ENCODE measurements around the gene PRR29. TPM values are rescaled to one million over a fixed set of nuclear protein-coding genes. Genes with fewer than 3 reads are reported as not detected.

PRR29 gene
- polyA plus RNA-seq, 2 donors = 0.07 to 0.22 TPM

DNA sequence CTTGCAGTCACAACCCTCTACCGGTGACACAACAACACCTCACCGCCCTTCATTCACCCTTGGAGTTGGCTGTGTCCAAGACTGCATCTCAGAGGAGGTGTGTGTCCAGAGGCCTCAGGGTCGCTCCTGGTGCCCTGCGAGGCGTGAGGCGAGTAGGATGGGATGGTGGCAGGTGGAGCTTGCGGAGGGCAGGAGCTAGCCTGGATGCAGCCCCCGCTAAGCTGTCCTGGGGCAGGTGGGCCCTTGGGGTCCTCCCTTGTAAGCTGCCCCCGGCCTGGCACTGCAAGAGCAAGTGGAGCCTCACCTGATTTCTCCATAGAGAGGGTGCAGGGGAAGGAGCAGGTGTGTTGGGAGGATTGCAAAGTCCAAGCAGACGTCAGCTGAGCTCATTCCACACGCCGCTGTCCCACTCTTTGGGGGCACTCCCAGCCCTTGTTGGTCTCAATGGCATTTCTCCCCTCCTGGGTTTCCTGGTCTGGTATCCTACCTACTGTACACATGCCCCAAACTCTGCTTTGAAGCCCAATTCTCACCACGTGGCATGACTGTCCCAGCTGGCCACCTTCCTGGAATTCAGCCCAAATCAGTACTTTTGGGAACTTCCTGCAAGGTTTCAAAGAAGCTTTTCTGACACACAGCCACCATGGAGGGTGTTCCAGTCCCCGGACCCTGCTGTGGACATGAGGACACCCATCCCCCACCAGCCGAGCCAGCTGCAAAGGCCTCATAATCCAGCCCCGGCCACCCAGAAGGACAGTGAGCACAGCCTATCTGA is 40.4 kb downstream of the PRR29 start:
- Histone ChIP-seq H3K36me3 (ENCODE audit: control insufficient read depth in 2 of 2, insufficient read depth in 2 of 2, low read length in 1 of 2) (peaks cover 3 to 21% of the 10 kb centered on the region in 2 donors), H3K4me3 (ENCODE audit: low read depth in 1 of 2, low read length in 2 of 2) (no peak overlapping the region), H3K4me1 (ENCODE audit: control insufficient read depth in 2 of 2, insufficient read depth in 2 of 2, low read length in 1 of 2) (no peaks in the 10 kb centered on the region), H3K27me3 (ENCODE audit: control insufficient read depth in 1 of 2, insufficient read depth in 2 of 2, low read length in 2 of 2) (no peaks in the 10 kb centered on the region), H3K9me3 (ENCODE audit: control insufficient read depth in 2 of 2, insufficient read depth in 1 of 2, low read depth in 1 of 2, low read length in 1 of 2) (no peaks in the 10 kb centered on the region), H3K27ac (ENCODE audit: low read depth in 2 of 2, low read length in 1 of 2) (no peak overlapping the region)
- 85 to 89% methylated on average over 16 of the region's 16 CpGs for WGBS, 2 donors

DNA sequence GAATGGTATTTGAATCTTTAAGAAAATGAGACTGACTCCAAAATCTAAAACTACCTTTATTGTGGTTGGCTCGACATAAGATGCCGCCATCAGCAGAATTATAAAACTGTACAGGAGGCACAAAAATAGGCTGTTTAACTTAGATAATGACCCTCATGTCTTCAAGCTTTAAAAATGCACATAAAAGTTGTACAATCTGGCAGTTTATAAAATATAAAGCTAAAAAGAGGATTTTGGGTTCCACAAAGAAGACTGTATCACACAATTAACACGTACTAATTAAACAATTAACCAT is 40.9 kb downstream of the PRR29 start:
- Histone ChIP-seq H3K4me1 (ENCODE audit: control insufficient read depth in 2 of 2, insufficient read depth in 2 of 2, low read length in 1 of 2) (no peaks in the 10 kb centered on the region), H3K36me3 (ENCODE audit: control insufficient read depth in 2 of 2, insufficient read depth in 2 of 2, low read length in 1 of 2) (peaks cover 8 to 26% of the 10 kb centered on the region in 2 donors)
- WGBS, 2 donors = 91 to 94% methylated on average over 3 of the region's 3 CpGs

DNA sequence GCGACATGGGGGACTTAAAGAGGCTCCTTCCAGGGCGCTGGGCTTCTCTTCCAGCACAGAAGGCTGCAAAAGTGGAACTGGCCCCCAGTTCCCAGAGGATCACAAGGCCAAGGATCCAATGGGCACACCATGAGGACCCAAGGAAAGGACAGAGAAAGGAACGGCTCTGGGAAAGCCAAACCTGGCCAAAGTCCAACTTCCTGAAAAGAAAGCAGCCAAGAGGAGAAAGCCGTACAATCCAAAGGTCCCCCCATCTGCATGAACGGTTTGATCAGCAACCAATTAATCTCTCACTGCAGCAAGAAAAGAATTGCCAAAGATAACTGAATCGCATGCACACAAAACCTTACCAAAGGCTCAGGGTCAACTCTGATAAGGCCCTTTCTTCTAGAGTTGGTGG is 42.1 kb downstream of the PRR29 start:
- no peaks in the 10 kb centered on the region for H3K4me1 ChIP-seq (ENCODE audit: control insufficient read depth in 2 of 2, insufficient read depth in 2 of 2, low read length in 1 of 2)
- H3K4me3 ChIP-seq (ENCODE audit: low read depth in 1 of 2, low read length in 2 of 2) = no peak overlapping the region
- H3K27me3 ChIP-seq (ENCODE audit: control insufficient read depth in 1 of 2, insufficient read depth in 2 of 2, low read length in 2 of 2) = no peaks in the 10 kb centered on the region
- no peaks in the 10 kb centered on the region for H3K9me3 ChIP-seq (ENCODE audit: control insufficient read depth in 2 of 2, insufficient read depth in 1 of 2, low read depth in 1 of 2, low read length in 1 of 2)
- H3K27ac ChIP-seq (ENCODE audit: low read depth in 2 of 2, low read length in 1 of 2) = no peak overlapping the region
- H3K36me3 ChIP-seq (ENCODE audit: control insufficient read depth in 2 of 2, insufficient read depth in 2 of 2, low read length in 1 of 2) = peaks cover 15 to 35% of the 10 kb centered on the region in 2 donors
- 69 to 80% methylated on average over 6 of the region's 6 CpGs for WGBS, 2 donors

More for the DNA sequence above, 40.9 kb downstream of the PRR29 start:
- H3K27me3 ChIP-seq (ENCODE audit: control insufficient read depth in 1 of 2, insufficient read depth in 2 of 2, low read length in 2 of 2) = no peaks in the 10 kb centered on the region
- no peak overlapping the region for H3K27ac ChIP-seq (ENCODE audit: low read depth in 2 of 2, low read length in 1 of 2)
- no peak overlapping the region for H3K4me3 ChIP-seq (ENCODE audit: low read depth in 1 of 2, low read length in 2 of 2)
- no peaks in the 10 kb centered on the region for H3K9me3 ChIP-seq (ENCODE audit: control insufficient read depth in 2 of 2, insufficient read depth in 1 of 2, low read depth in 1 of 2, low read length in 1 of 2)

DNA sequence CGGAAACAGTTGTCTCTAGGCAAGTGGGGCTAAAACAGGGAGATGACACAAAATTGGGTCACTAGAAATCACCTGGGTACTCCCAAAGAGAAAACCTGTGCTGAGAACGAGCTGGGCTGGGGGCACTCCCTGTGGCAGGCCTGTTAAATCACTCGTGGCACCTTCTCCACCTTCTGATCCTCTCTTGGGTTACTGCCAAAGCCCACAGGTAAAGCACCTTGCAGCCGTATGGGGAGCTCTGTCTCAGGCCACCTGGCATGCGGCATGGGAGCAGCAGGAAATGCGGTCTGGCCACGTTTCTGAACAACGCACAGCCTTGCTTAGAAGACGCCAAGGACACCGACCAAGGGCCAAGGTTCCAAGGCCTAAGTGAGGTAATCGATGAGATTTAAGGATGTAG is 43.8 kb downstream of the PRR29 start:
- 49 to 63% methylated on average over 11 of the region's 11 CpGs for WGBS, 2 donors
- Histone ChIP-seq H3K4me3 (ENCODE audit: low read depth in 1 of 2, low read length in 2 of 2) (no peak overlapping the region), H3K4me1 (ENCODE audit: control insufficient read depth in 2 of 2, insufficient read depth in 2 of 2, low read length in 1 of 2) (no peaks in the 10 kb centered on the region), H3K27ac (ENCODE audit: low read depth in 2 of 2, low read length in 1 of 2) (no peak overlapping the region), H3K27me3 (ENCODE audit: control insufficient read depth in 1 of 2, insufficient read depth in 2 of 2, low read length in 2 of 2) (no peaks in the 10 kb centered on the region), H3K9me3 (ENCODE audit: control insufficient read depth in 2 of 2, insufficient read depth in 1 of 2, low read depth in 1 of 2, low read length in 1 of 2) (no peaks in the 10 kb centered on the region), H3K36me3 (ENCODE audit: control insufficient read depth in 2 of 2, insufficient read depth in 2 of 2, low read length in 1 of 2) (peaks cover 18 to 46% of the 10 kb centered on the region in 2 donors)

DNA sequence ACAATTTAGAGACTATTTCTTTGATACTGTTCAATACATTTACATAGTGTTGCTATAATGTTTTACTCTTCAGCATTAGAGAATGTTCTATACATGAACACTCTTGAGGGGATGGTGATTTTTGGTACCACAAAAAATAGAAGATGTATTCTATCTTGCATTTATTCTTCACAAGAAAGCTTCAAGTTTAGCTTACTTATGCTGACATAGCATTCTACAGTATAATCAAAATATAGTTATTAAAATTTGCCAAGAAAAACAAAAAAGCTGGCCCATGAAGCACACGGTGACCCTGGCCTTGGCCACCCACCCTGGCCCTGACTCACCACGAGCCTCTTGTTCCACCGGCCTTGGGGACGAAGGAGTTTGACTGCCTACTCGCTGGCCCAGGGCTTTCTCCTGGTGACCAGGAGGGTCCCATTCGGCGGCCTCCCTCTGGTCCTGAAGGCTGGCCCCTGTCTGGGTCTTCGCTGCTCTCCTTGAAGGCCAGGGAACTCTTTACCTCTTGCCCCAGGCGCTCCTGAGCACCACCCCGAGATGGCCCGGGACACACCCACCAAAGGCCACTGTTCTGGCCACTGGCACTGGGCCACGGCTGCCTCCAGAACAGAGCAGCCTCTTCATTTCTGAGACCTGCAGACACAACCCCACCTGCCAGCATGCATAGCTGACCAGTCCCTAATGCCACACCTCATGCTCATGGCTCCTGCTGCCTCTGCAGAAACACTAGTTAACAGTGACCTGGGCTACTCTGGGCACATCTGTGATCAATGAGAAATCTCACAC is 44.7 kb downstream of the PRR29 start:
- Histone ChIP-seq H3K27ac (ENCODE audit: low read depth in 2 of 2, low read length in 1 of 2) (no peak overlapping the region), H3K4me3 (ENCODE audit: low read depth in 1 of 2, low read length in 2 of 2) (no peak overlapping the region), H3K27me3 (ENCODE audit: control insufficient read depth in 1 of 2, insufficient read depth in 2 of 2, low read length in 2 of 2) (no peaks in the 10 kb centered on the region), H3K9me3 (ENCODE audit: control insufficient read depth in 2 of 2, insufficient read depth in 1 of 2, low read depth in 1 of 2, low read length in 1 of 2) (no peaks in the 10 kb centered on the region), H3K4me1 (ENCODE audit: control insufficient read depth in 2 of 2, insufficient read depth in 2 of 2, low read length in 1 of 2) (no peaks in the 10 kb centered on the region), H3K36me3 (ENCODE audit: control insufficient read depth in 2 of 2, insufficient read depth in 2 of 2, low read length in 1 of 2) (peaks cover 18 to 46% of the 10 kb centered on the region in 2 donors)
- 84 to 89% methylated on average over 12 of the region's 12 CpGs for WGBS, 2 donors

DNA sequence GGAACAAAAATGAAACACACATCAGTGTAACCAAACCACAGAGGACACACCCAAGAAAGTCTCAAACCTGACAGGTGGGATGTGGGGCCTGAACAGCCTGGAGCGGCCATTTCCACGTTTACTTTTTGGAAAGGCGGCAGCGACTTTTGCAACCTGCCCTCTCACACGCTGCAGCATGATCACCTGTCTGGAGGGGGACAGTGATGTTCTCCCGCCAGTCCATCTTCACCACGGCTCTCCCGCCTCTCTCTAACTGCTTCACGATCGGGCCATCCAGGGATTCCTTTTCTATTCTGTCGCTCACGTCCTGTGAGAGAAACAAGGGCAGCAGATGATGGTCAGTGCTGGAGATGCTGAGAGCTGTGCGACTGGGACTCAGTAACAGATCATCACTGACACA is 47.0 kb downstream of the PRR29 start:
- no peaks in the 10 kb centered on the region for H3K4me1 ChIP-seq (ENCODE audit: control insufficient read depth in 2 of 2, insufficient read depth in 2 of 2, low read length in 1 of 2)
- no peaks in the 10 kb centered on the region for H3K27me3 ChIP-seq (ENCODE audit: control insufficient read depth in 1 of 2, insufficient read depth in 2 of 2, low read length in 2 of 2)
- H3K4me3 ChIP-seq (ENCODE audit: low read depth in 1 of 2, low read length in 2 of 2) = no peak overlapping the region
- no peak overlapping the region for H3K27ac ChIP-seq (ENCODE audit: low read depth in 2 of 2, low read length in 1 of 2)
- no peaks in the 10 kb centered on the region for H3K9me3 ChIP-seq (ENCODE audit: control insufficient read depth in 2 of 2, insufficient read depth in 1 of 2, low read depth in 1 of 2, low read length in 1 of 2)
- H3K36me3 ChIP-seq (ENCODE audit: control insufficient read depth in 2 of 2, insufficient read depth in 2 of 2, low read length in 1 of 2) = peaks cover 26 to 56% of the 10 kb centered on the region in 2 donors
- 86% methylated on average over 13 of the region's 13 CpGs for WGBS, 2 donors

DNA sequence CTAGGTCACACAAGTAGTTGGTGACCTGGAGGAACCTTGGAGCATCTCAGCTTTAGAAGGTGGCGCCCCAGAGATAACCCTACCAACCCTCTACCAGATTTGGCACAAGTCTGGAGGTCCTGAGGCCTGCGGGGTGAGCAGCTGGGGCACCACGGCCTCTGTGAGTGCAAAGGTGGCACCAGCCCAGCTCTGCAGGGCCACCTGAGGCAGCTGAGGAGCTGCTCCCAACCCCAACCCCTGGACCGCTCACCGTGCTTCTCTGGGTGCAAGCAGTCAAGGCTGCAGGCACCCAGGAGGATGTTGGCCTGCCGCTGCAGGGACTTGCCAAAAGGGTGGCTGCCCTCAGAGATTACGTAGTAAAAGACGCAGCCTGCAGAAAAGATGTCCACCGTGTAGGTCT is 50.7 kb downstream of the PRR29 start:
- 93 to 94% methylated on average over 9 of the region's 9 CpGs for WGBS, 2 donors
- H3K27me3 ChIP-seq (ENCODE audit: control insufficient read depth in 1 of 2, insufficient read depth in 2 of 2, low read length in 2 of 2) = no peaks in the 10 kb centered on the region
- no peak overlapping the region for H3K27ac ChIP-seq (ENCODE audit: low read depth in 2 of 2, low read length in 1 of 2)

DNA sequence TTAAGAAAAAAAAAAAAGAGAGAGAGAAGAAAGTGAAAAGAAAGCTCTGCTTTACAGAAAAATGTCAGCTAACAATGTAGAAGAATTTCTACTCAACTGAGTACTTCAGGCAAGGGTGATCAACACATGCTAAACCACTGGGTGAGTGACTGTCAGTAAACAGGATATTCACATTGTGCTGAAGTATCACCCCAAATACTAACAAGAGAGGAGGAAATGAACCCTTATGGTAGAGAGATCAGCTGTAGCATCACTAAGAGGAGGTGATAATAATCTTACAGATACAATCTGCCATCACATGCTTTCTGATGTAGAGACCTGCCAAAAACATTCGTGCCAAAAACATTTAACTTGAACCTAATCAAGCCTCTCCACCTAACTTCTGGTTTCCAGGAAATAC is 53.0 kb downstream of the PRR29 start:
- no peaks in the 10 kb centered on the region for H3K4me1 ChIP-seq (ENCODE audit: control insufficient read depth in 2 of 2, insufficient read depth in 2 of 2, low read length in 1 of 2)
- H3K27ac ChIP-seq (ENCODE audit: low read depth in 2 of 2, low read length in 1 of 2) = no peak overlapping the region
- WGBS, 2 donors = 49 to 56% methylated on average over 1 of the region's 1 CpG
- no peaks in the 10 kb centered on the region for H3K27me3 ChIP-seq (ENCODE audit: control insufficient read depth in 1 of 2, insufficient read depth in 2 of 2, low read length in 2 of 2)
- H3K36me3 ChIP-seq (ENCODE audit: control insufficient read depth in 2 of 2, insufficient read depth in 2 of 2, low read length in 1 of 2) = peaks cover 18 to 47% of the 10 kb centered on the region in 2 donors
- H3K9me3 ChIP-seq (ENCODE audit: control insufficient read depth in 2 of 2, insufficient read depth in 1 of 2, low read depth in 1 of 2, low read length in 1 of 2) = no peaks in the 10 kb centered on the region
- no peak overlapping the region for H3K4me3 ChIP-seq (ENCODE audit: low read depth in 1 of 2, low read length in 2 of 2)

More for the DNA sequence above, 50.7 kb downstream of the PRR29 start:
- Histone ChIP-seq H3K4me3 (ENCODE audit: low read depth in 1 of 2, low read length in 2 of 2) (no peak overlapping the region), H3K9me3 (ENCODE audit: control insufficient read depth in 2 of 2, insufficient read depth in 1 of 2, low read depth in 1 of 2, low read length in 1 of 2) (no peaks in the 10 kb centered on the region), H3K4me1 (ENCODE audit: control insufficient read depth in 2 of 2, insufficient read depth in 2 of 2, low read length in 1 of 2) (no peaks in the 10 kb centered on the region), H3K36me3 (ENCODE audit: control insufficient read depth in 2 of 2, insufficient read depth in 2 of 2, low read length in 1 of 2) (peaks cover 28 to 47% of the 10 kb centered on the region in 2 donors)

DNA sequence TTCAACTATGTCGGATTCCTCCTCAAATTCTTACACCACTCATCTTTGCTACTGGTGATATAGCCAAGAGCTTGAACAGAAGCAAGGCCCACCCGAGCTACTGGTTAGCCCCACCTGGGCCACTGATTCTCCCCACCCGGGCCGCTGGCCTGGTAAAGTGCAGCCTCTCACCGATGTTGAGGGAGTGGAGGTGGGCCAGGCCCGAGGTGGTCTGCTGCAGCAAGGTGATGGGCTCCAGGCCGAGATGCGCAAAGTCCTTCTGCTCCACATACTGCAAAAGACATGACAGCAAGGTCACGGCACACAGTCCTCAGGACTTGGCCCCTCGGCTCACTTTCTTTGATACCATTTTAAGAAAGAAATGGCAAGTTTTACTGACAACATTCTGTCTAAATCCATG is 55.0 kb downstream of the PRR29 start:
- 96 to 100% methylated on average over 10 of the region's 10 CpGs for WGBS, 2 donors
- Histone ChIP-seq H3K9me3 (ENCODE audit: control insufficient read depth in 2 of 2, insufficient read depth in 1 of 2, low read depth in 1 of 2, low read length in 1 of 2) (peaks cover 0 to 2% of the 10 kb centered on the region in 2 donors), H3K27ac (ENCODE audit: low read depth in 2 of 2, low read length in 1 of 2) (no peak overlapping the region), H3K4me3 (ENCODE audit: low read depth in 1 of 2, low read length in 2 of 2) (no peak overlapping the region), H3K27me3 (ENCODE audit: control insufficient read depth in 1 of 2, insufficient read depth in 2 of 2, low read length in 2 of 2) (no peaks in the 10 kb centered on the region), H3K4me1 (ENCODE audit: control insufficient read depth in 2 of 2, insufficient read depth in 2 of 2, low read length in 1 of 2) (no peaks in the 10 kb centered on the region), H3K36me3 (ENCODE audit: control insufficient read depth in 2 of 2, insufficient read depth in 2 of 2, low read length in 1 of 2) (peaks cover 21 to 50% of the 10 kb centered on the region in 2 donors)

Data from esophagus (tissue), 2 donors.